DMS53 treated with DMSO at 0.1 percent for 48 hours (cell line): ENCODE results near the gene TBXA2R.
"Not testable (repeated sequence)": the region's sequence is repeated elsewhere in the genome, so short reads cannot be mapped to it uniquely, and the experiment has no call there.

Source experiments
- DNase-seq: peaks from one replicate; lab custom pipeline; 2025; ENCODE audit not compliant: unreplicated experiment; lab: John Stamatoyannopoulos, UW

Gene TBXA2R

GRCh38 chr19:3584036-3584802 lies 22.5 kb downstream of the TBXA2R start:
- not testable (repeated sequence) for DNase-seq

- DNase-seq: not testable (repeated sequence)
Observed at GRCh38 chr19:3581792-3582191, 24.9 kb downstream of the TBXA2R start.

GRCh38 chr19:3580156-3580934 lies 26.3 kb downstream of the TBXA2R start:
- no peak for DNase-seq

GRCh38 chr19:3578390-3578789 lies 28.3 kb downstream of the TBXA2R start:
- no peak for DNase-seq

GRCh38 chr19:3577723-3578344 lies 28.8 kb downstream of the TBXA2R start:
- DNase-seq: no peak

GRCh38 chr19:3576696-3577443 lies 29.8 kb downstream of the TBXA2R start:
- no peak for DNase-seq

GRCh38 chr19:3575949-3576673 lies 30.6 kb downstream of the TBXA2R start:
- no peak for DNase-seq

GRCh38 chr19:3575260-3575741 lies 31.4 kb downstream of the TBXA2R start:
- no peak for DNase-seq

- DNase-seq: peak; percentile 54
Observed at GRCh38 chr19:3573858-3574637, 32.6 kb downstream of the TBXA2R start.

- no peak for DNase-seq
Observed at GRCh38 chr19:3573162-3573857, 33.4 kb downstream of the TBXA2R start.

- no peak for DNase-seq
Observed at GRCh38 chr19:3572855-3573161, 33.9 kb downstream of the TBXA2R start, which contains the start of gene HMG20B. HMG20B (plus strand) TSS chr19:3572944; CDS start chr19:3573310, 366 bp downstream.

- peak; percentile 92 for DNase-seq
Observed at GRCh38 chr19:3572132-3572854, 34.4 kb downstream of the TBXA2R start.

- no peak for DNase-seq
Observed at GRCh38 chr19:3570606-3571011, 36.1 kb downstream of the TBXA2R start.

- not testable (repeated sequence) for DNase-seq
Observed at GRCh38 chr19:3570042-3570441, 36.6 kb downstream of the TBXA2R start.

- DNase-seq: no peak
Observed at GRCh38 chr19:3565139-3565538, 41.5 kb downstream of the TBXA2R start.

- no peak for DNase-seq
Observed at GRCh38 chr19:3563709-3564524, 42.8 kb downstream of the TBXA2R start.

- peak; percentile 69 for DNase-seq
Observed at GRCh38 chr19:3557461-3558248, 49.0 kb downstream of the TBXA2R start, which contains the start of gene MFSD12. MFSD12 (minus strand) TSS chr19:3557586; CDS start chr19:3557403, 183 bp downstream.
